Measurements from ENCODE around the gene LRRC72. TPM values are rescaled to one million over a fixed set of nuclear protein-coding genes. Genes with fewer than 3 reads are reported as not detected.

Gene LRRC72
- total and polyA plus RNA-seq, 9 of the 15 experiments (the other 6 are each of a cell fraction or from before 2014, with no cell fraction given) = 0.10 TPM; not detected in 8

DNA sequence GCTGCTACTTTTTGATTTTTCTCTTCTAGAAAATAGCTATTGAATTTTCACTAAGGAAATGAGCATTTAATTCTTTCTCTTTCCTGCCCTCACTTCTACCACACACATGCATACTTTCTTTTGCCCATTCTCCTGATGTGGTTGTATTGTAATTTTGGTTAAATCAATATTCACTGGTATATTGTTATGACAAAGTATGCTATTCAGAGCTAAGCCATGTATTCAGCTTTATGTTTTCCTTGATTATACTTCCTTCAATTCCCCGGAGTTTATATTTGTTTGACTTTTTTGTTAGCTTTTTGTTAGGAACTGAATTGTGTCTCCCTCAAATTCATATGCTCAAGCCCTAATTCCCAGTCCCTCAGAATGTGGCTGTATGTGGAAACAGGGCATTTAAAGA, 24.0 kb downstream of the LRRC72 start (continued):
- TF ChIP-seq PBX2 (CRISPR knock-in tag; IDR thresholded peaks at IDR 0.05; ENCODE audit: low read depth) (no peak), PBX2 (tag; conservative IDR thresholded peaks at IDR 0.05; ENCODE audit: low read depth) (no peak)

GRCh38 chr7:16554518-16555236, 28.1 kb downstream of the LRRC72 start:
- H3K79me2 ChIP-seq (ENCODE audit: control insufficient read depth, insufficient read depth, low read length) = no peaks in the 10 kb centered on the region
- FAIRE-seq = peak; percentile 65
- H3K9me1 ChIP-seq (ENCODE audit: control insufficient read depth, insufficient read depth, low read length) = no peaks in the 10 kb centered on the region
- H4K20me1 ChIP-seq (replicated peaks; ENCODE audit: control insufficient read depth, insufficient read depth, low read length) = no peaks in the 10 kb centered on the region
- H3K27ac ChIP-seq (ENCODE audit: extremely low read depth, low read depth, low read length) = no peak overlapping the region
- WGBS (ENCODE audit: insufficient coverage, low coverage, missing lambda C conversion rate) = 38% methylated on average over 10 of the region's 10 CpGs
- CTCF ChIA-PET (ENCODE audit: low intra/inter-chr PET ratio) = no interaction called here
- H3K4me1 ChIP-seq (replicated peaks in 1 of 2; ENCODE audit: control insufficient read depth in 2 of 2, insufficient read depth in 2 of 2, low read length in 2 of 2) = peaks cover 0 to 2% of the 10 kb centered on the region in 2 experiments; a peak in 2 of 5 replicates
- peak in 2 of 4 experiments; percentile 32 to 50 for DNase-seq (ENCODE audit: extremely low read depth in 1 of 4, low spot score in 3 of 4)
- H3K9ac ChIP-seq (ENCODE audit: insufficient read depth in 1 of 2, low read depth in 2 of 2, low read length in 2 of 2) = no peak overlapping the region
- ATAC-seq = peak; percentile 31
- H3K36me3 ChIP-seq (ENCODE audit: control insufficient read depth, insufficient read depth, low read length) = no peaks in the 10 kb centered on the region
- POLR2A ChIA-PET = no interaction called here
- intact Hi-C loops (cut with micrococcal nuclease) (no loop called here), in situ Hi-C loops (cut with MboI) (loop anchor here (25.0 kb wide), 1 partner anchor 467 kb away; no protein-coding TSS in a partner anchor)
- no peaks in the 10 kb centered on the region for H3K27me3 ChIP-seq (ENCODE audit: control insufficient read depth in 2 of 2, insufficient read depth in 2 of 2, low read length in 2 of 2)
- no peak overlapping the region; the same call in 1 of the 2 replicates for H3K4me2 ChIP-seq (ENCODE audit: insufficient read depth, low read length)
- H3K4me3 ChIP-seq = no peak overlapping the region
- H2AFZ ChIP-seq (ENCODE audit: low read depth, low read length) = peak overlapping the region; percentile 37
- BruUV-seq (replicated peaks) = no TSS peak
- H3K9me3 ChIP-seq (replicated peaks; ENCODE audit: control insufficient read depth, insufficient read depth, low read depth, low read length) = no peaks in the 10 kb centered on the region
- TF ChIP-seq SPI1 (IDR thresholded peaks at IDR 0.05; ENCODE audit: borderline replicate concordance, low read depth, low read length) (no peak), TAL1 (IDR thresholded peaks at IDR 0.05) (peak; percentile 33; the same call in 1 of the 2 replicates), ZBTB17 (CRISPR knock-in tag; IDR thresholded peaks at IDR 0.05) (no peak), U2AF1 (optimal IDR thresholded peaks at IDR 0.05; ENCODE audit: low read depth, low read length) (no peak), PYGO2 (tag; IDR thresholded peaks at IDR 0.05) (no peak), CHD1 (IDR thresholded peaks at IDR 0.05; ENCODE audit: low read length) (no peak), ZFP36 (IDR thresholded peaks at IDR 0.05; ENCODE audit: low read depth, low read length, partially characterized antibody) (no peak), CBFA2T3 (IDR thresholded peaks at IDR 0.05) (peak; percentile 71)
- TF ChIP-seq, protein P1, sequence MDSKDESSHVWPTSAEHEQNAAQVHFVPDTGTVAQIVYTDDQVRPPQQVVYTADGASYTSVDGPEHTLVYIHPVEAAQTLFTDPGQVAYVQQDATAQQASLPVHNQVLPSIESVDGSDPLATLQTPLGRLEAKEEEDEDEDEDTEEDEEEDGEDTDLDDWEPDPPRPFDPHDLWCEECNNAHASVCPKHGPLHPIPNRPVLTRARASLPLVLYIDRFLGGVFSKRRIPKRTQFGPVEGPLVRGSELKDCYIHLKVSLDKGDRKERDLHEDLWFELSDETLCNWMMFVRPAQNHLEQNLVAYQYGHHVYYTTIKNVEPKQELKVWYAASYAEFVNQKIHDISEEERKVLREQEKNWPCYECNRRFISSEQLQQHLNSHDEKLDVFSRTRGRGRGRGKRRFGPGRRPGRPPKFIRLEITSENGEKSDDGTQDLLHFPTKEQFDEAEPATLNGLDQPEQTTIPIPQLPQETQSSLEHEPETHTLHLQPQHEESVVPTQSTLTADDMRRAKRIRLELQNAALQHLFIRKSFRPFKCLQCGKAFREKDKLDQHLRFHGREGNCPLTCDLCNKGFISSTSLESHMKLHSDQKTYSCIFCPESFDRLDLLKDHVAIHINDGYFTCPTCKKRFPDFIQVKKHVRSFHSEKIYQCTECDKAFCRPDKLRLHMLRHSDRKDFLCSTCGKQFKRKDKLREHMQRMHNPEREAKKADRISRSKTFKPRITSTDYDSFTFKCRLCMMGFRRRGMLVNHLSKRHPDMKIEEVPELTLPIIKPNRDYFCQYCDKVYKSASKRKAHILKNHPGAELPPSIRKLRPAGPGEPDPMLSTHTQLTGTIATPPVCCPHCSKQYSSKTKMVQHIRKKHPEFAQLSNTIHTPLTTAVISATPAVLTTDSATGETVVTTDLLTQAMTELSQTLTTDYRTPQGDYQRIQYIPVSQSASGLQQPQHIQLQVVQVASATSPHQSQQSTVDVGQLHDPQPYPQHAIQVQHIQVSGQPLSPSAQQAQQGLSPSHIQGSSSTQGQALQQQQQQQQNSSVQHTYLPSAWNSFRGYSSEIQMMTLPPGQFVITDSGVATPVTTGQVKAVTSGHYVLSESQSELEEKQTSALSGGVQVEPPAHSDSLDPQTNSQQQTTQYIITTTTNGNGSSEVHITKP (IDR thresholded peaks at IDR 0.05; ENCODE audit: partially characterized antibody) = peak; percentile 75
- TF ChIP-seq, protein P2, sequence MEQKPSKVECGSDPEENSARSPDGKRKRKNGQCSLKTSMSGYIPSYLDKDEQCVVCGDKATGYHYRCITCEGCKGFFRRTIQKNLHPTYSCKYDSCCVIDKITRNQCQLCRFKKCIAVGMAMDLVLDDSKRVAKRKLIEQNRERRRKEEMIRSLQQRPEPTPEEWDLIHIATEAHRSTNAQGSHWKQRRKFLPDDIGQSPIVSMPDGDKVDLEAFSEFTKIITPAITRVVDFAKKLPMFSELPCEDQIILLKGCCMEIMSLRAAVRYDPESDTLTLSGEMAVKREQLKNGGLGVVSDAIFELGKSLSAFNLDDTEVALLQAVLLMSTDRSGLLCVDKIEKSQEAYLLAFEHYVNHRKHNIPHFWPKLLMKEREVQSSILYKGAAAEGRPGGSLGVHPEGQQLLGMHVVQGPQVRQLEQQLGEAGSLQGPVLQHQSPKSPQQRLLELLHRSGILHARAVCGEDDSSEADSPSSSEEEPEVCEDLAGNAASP (IDR thresholded peaks at IDR 0.05) = no peak
